Tibial artery (tissue), 4 donors: ENCODE measurements around the gene FRMD4A.

Source experiments
- DNase-seq, 2 donors: peaks; one replicate each; pipeline ENCODE4 v3.0.0-alpha.2; 2019
- H3K27ac ChIP-seq, 2 donors: fragments of 200-600 bp; sonication (generic) in 1 of 2; 1 replicate in 1 of 2; 2 replicates in 1 of 2; pipeline ENCODE4 v1.5.1; 2018 to 2019; ENCODE audit warnings: mild to moderate bottlenecking in 1 of 2
- H3K27me3 ChIP-seq, 2 donors: fragments of 200-600 bp; sonication (generic) in 1 of 2; one replicate each; pipeline versions ENCODE4 v1.5.1 to v1.6.0; 2016 to 2019
- H3K36me3 ChIP-seq, 3 donors: fragments of 200-600 bp; sonication (generic) in 2 of 3; one replicate each; pipeline ENCODE4 v1.5.1; 2016 to 2019; ENCODE audit warnings: mild to moderate bottlenecking in 2 of 3
- H3K4me1 ChIP-seq, 4 donors: fragments of 200-600 bp; sonication (generic) in 2 of 4; 1 replicate in 3 of 4; 2 replicates in 1 of 4; pipeline ENCODE4 v1.5.1; 2016 to 2019
- H3K4me3 ChIP-seq, 2 donors: fragments of 200-600 bp; sonication (generic) in 1 of 2; 1 replicate in 1 of 2; 2 replicates in 1 of 2; pipeline ENCODE4 v1.5.1; 2018 to 2019; ENCODE audit warnings: mild to moderate bottlenecking in 2 of 2
- H3K9me3 ChIP-seq, 3 donors: fragments of 200-600 bp; sonication (generic) in 1 of 3; one replicate each; pipeline ENCODE4 v1.5.1; 2016 to 2019
- intact Hi-C: fragments of 100-400 bp; cut with DNase I; formaldehyde crosslinking; loops from one replicate; pipeline ENCODE4 v1.15.0; 2023; ENCODE audit warnings: low total_unique reads
- TF ChIP-seq, protein P1 (sequence below), 2 experiments: fragments of 200-600 bp in 1 of 2; fragments of 450-650 bp in 1 of 2; IDR thresholded peaks; one replicate each; pipeline ENCODE4 v1.5.1; 2017 to 2019; ENCODE audit warnings: antibody characterized with exemption in 2 of 2, mild to moderate bottlenecking in 1 of 2, moderate library complexity in 1 of 2

FRMD4A gene

DNA sequence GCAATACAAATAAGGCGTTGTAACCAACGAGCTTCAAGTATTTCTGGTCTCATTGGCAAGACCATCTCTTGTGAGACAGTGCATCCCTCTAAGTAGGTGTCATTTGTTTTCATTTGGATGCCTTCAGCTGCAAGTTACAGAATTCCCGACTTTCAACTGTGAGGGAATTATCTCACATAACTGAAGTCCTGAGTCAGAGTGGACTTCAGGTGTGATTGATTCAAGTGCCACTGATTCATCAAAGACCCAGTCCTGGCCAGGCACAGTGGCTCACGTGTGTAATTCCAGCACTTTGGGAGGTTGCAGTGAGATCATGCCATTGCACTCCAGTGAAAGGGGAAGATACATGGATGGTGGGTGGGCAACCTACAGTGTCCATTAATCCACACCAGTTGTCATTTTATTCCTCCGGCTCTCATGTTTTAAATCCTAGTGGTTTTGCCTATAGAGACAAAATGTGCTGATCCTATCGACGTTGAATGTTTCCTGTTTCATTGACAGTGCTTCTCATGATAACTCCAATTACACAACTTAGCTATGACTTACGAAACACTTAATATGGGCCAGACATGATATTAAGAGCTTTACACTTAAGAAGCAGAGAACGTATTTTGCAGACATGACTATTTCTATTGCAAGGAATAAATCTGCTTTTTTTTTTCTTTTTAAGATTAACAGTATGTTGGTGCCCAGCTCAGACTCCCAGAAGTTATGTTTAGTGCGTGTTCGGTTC lies 268.0 kb downstream of the FRMD4A start:
- H3K36me3 ChIP-seq: no peaks in the 10 kb centered on the region
- H3K9me3 ChIP-seq: peaks cover 0 to under 1% (median 0%) of the 10 kb centered on the region in 3 donors
- H3K4me3 ChIP-seq: no peak overlapping the region
- intact Hi-C loops: no loop called here
- H3K27me3 ChIP-seq: no peaks in the 10 kb centered on the region
- no peak overlapping the region for H3K27ac ChIP-seq
- TF ChIP-seq, protein P1, sequence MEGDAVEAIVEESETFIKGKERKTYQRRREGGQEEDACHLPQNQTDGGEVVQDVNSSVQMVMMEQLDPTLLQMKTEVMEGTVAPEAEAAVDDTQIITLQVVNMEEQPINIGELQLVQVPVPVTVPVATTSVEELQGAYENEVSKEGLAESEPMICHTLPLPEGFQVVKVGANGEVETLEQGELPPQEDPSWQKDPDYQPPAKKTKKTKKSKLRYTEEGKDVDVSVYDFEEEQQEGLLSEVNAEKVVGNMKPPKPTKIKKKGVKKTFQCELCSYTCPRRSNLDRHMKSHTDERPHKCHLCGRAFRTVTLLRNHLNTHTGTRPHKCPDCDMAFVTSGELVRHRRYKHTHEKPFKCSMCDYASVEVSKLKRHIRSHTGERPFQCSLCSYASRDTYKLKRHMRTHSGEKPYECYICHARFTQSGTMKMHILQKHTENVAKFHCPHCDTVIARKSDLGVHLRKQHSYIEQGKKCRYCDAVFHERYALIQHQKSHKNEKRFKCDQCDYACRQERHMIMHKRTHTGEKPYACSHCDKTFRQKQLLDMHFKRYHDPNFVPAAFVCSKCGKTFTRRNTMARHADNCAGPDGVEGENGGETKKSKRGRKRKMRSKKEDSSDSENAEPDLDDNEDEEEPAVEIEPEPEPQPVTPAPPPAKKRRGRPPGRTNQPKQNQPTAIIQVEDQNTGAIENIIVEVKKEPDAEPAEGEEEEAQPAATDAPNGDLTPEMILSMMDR (IDR thresholded peaks at IDR 0.05): no peak
- no peak for DNase-seq
- H3K4me1 ChIP-seq: peaks cover 0 to 15% (median 0%) of the 10 kb centered on the region in 4 donors

- no peak overlapping the region for H3K27ac ChIP-seq
- H3K9me3 ChIP-seq: no peaks in the 10 kb centered on the region
- no peaks in the 10 kb centered on the region for H3K36me3 ChIP-seq
- TF ChIP-seq, protein P1 (IDR thresholded peaks at IDR 0.05): no peak
- H3K4me3 ChIP-seq: no peak overlapping the region
- H3K4me1 ChIP-seq: peaks cover 0 to 15% (median 0%) of the 10 kb centered on the region in 4 donors
- DNase-seq: no peak
- no peaks in the 10 kb centered on the region for H3K27me3 ChIP-seq
- intact Hi-C loops: no loop called here
These were observed 270.2 kb downstream of the FRMD4A start for GRCh38 chr10:14060320-14061070.

DNA sequence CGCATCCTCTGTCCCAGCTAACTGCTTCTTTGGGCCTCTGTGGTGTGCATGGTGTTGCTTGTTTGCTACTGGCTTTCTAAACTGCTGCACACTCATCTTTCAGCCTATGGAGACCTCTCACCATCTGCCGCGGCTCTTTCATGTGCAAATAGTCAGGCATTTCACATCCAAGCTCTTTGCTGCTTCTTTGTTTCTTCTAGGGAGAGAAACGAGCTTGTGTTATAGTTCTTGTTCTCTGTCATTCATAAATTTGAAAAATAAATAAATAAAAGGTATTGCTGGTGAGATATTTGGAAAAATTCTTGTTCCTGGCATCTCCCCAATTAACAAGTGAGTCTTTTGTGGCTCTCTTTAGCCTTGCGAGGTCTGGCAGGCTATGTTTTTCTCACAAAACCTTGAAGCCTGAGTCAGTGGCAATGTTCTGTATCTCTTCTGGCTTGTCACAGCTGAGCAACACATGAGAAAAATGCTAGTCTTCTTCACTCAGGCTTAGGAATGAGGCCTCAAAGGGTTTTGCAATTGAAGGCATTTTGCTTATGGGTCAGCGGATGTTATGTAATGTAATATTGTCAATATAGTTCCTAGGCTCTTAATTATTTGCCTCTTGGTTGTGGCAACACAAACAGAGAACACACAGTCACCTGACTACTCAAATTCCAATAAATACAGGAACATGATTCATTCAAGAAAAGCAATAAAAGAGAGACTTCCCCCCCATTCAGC lies 274.0 kb downstream of the FRMD4A start:
- peaks cover 0 to 4% (median 0%) of the 10 kb centered on the region in 3 donors for H3K9me3 ChIP-seq
- H3K36me3 ChIP-seq: no peaks in the 10 kb centered on the region
- no peaks in the 10 kb centered on the region for H3K4me1 ChIP-seq
- intact Hi-C loops: no loop called here
- TF ChIP-seq, protein P1 (IDR thresholded peaks at IDR 0.05): no peak
- H3K27ac ChIP-seq: no peak overlapping the region
- no peak for DNase-seq
- no peak overlapping the region for H3K4me3 ChIP-seq
- H3K27me3 ChIP-seq: no peaks in the 10 kb centered on the region

- Histone ChIP-seq H3K36me3 (no peaks in the 10 kb centered on the region), H3K9me3 (peaks cover 0 to 4% (median 0%) of the 10 kb centered on the region in 3 donors), H3K27ac (no peak overlapping the region), H3K27me3 (no peaks in the 10 kb centered on the region), H3K4me3 (no peak overlapping the region), H3K4me1 (no peaks in the 10 kb centered on the region)
- TF ChIP-seq, protein P1 (IDR thresholded peaks at IDR 0.05): no peak
- no peak for DNase-seq
- intact Hi-C loops: no loop called here
These were observed 277.8 kb downstream of the FRMD4A start for GRCh38 chr10:14052931-14053330.

- DNase-seq: no peak
- intact Hi-C loops: no loop called here
- Histone ChIP-seq H3K4me3 (no peak overlapping the region), H3K27me3 (no peaks in the 10 kb centered on the region), H3K4me1 (no peaks in the 10 kb centered on the region), H3K9me3 (peaks cover 0 to 4% (median 0%) of the 10 kb centered on the region in 3 donors), H3K36me3 (no peaks in the 10 kb centered on the region), H3K27ac (no peak overlapping the region)
- TF ChIP-seq, protein P1 (IDR thresholded peaks at IDR 0.05): no peak
These were observed 280.1 kb downstream of the FRMD4A start for GRCh38 chr10:14050598-14050997.
